HCT116 (cell line): ENCODE results near the gene ENO2. TPM values are rescaled to one million over a fixed set of nuclear protein-coding genes. Genes with fewer than 3 reads are reported as not detected.

Experiments
- ATAC-seq: fragments of 200-7000 bp; cut with Tn5 transposase; 2 replicates; pipeline ENCODE4 v1.9.1; 2020; ENCODE audit warnings: mild to moderate bottlenecking, moderate library complexity
- BruUV-seq: library from RNA; stranded (reverse); fragments of 400-500 nt; replicated peaks from 2 replicates; lab custom pipeline; 2021; lab: Mats Ljungman, UMichigan
- CTCF ChIA-PET: fragments of 300-600 bp; sonication (Branson Sonifier 250); formaldehyde crosslinking; loops from one replicate; lab custom pipeline; 2021; ENCODE audit warnings: antibody characterized with exemption; lab: Charles Lee
- POLR2A ChIA-PET: fragments of 300-600, 350-600 bp; sonication (Branson Sonifier 250); formaldehyde crosslinking; loops from one replicate; lab custom pipeline; 2021; ENCODE audit warnings: antibody characterized with exemption; lab: Charles Lee
- RAD21 ChIA-PET, 2 experiments: fragments of 300-600 bp; sonication (Branson Sonifier 250); formaldehyde crosslinking; loops; one replicate each; lab custom pipeline; 2023; ENCODE audit warnings: low total read pairs in 2 of 2; ENCODE audit not compliant: uncharacterized antibody in 2 of 2, unreplicated experiment in 2 of 2, low non-redundant PET in 1 of 2; lab: Charles Lee
- DNase-seq: peaks from one replicate; pipeline ENCODE4 v3.0.0-alpha.2; 2010; ENCODE audit warnings: low read depth, low spot score
- H2AFZ ChIP-seq: fragments of 200-600 bp; shearing (Covaris generic), sonication (generic); 2 replicates; pipeline ENCODE4 v1.6.1; 2017; ENCODE audit warnings: low read depth, mixed run types, mixed read lengths, antibody characterized with exemption, low read length; ENCODE audit not compliant: poor library complexity, severe bottlenecking
- H3K27ac ChIP-seq: 2 replicates; pipeline ENCODE4 v1.5.1; 2012; ENCODE audit warnings: low read depth, low read length
- H3K27me3 ChIP-seq: fragments of 200-600 bp; sonication (generic); 2 replicates; pipeline ENCODE4 v1.6.1; 2016; ENCODE audit warnings: mixed run types, low read length, mixed read lengths; ENCODE audit not compliant: insufficient read depth
- H3K36me3 ChIP-seq, 2 experiments: fragments of 200-500 bp in 1 of 2; fragments of 200-600 bp in 1 of 2; sonication (Bioruptor generic) in 1 of 2; sonication (generic) in 1 of 2; 2 replicates each; pipeline versions ENCODE4 v1.5.1 to v1.6.1; 2014 to 2016; ENCODE audit warnings: low read length in 2 of 2, inconsistent platforms in 1 of 2, mixed read lengths in 1 of 2, mixed run types in 1 of 2; ENCODE audit not compliant: insufficient read depth in 2 of 2, control insufficient read depth in 1 of 2
- H3K4me1 ChIP-seq, 2 experiments: fragments of 200-600 bp in 1 of 2; sonication (generic) in 1 of 2; 2 replicates each; pipeline versions ENCODE4 v1.5.1 to v1.6.1; 2012 to 2017; ENCODE audit warnings: low read length in 2 of 2, inconsistent platforms in 1 of 2, mild to moderate bottlenecking in 1 of 2, mixed read lengths in 1 of 2, mixed run types in 1 of 2, moderate library complexity in 1 of 2; ENCODE audit not compliant: insufficient read depth in 2 of 2, control insufficient read depth in 1 of 2
- H3K4me2 ChIP-seq: fragments of 200-600 bp; sonication (generic); 2 replicates; pipeline ENCODE4 v1.6.1; 2017; ENCODE audit warnings: mixed run types, low read length, mixed read lengths
- H3K4me3 ChIP-seq, 2 experiments: fragments of 200-600 bp in 1 of 2; sonication (generic) in 1 of 2; replicated peaks in 1 of 2; 2 replicates each; pipeline ENCODE4 v1.5.1; 2011 to 2016; ENCODE audit warnings: low read length in 2 of 2, control low read depth in 1 of 2, low read depth in 1 of 2, mild to moderate bottlenecking in 1 of 2, mixed read lengths in 1 of 2, mixed run types in 1 of 2
- H3K79me2 ChIP-seq: fragments of 200-600 bp; sonication (generic); 2 replicates; pipeline ENCODE4 v1.6.1; 2017; ENCODE audit warnings: mild to moderate bottlenecking, mixed run types, low read length, moderate library complexity, mixed read lengths; ENCODE audit not compliant: insufficient read depth
- H3K9ac ChIP-seq: fragments of 200-600 bp; sonication (generic); 2 replicates; pipeline ENCODE4 v1.6.1; 2016; ENCODE audit warnings: low read length, mixed read lengths
- H3K9me2 ChIP-seq: fragments of 200-600 bp; sonication (generic), shearing (Covaris generic); 2 replicates; pipeline ENCODE4 v1.6.1; 2017; ENCODE audit warnings: mixed run types, mild to moderate bottlenecking, moderate library complexity; ENCODE audit not compliant: insufficient read depth
- H3K9me3 ChIP-seq, 2 experiments: fragments of 200-500 bp in 1 of 2; fragments of 200-600 bp in 1 of 2; sonication (Bioruptor generic) in 1 of 2; sonication (generic) in 1 of 2; 2 replicates each; pipeline ENCODE4 v1.6.1; 2014 to 2017; ENCODE audit warnings: low read length in 2 of 2, mixed read lengths in 2 of 2, inconsistent platforms in 1 of 2, low read depth in 1 of 2, mild to moderate bottlenecking in 1 of 2, mixed run types in 1 of 2, moderate library complexity in 1 of 2; ENCODE audit not compliant: control insufficient read depth in 1 of 2, insufficient read depth in 1 of 2
- H4K20me1 ChIP-seq: fragments of 200-600 bp; sonication (generic), shearing (Covaris generic); 2 replicates; pipeline ENCODE4 v1.6.1; 2017; ENCODE audit warnings: mixed run types, mild to moderate bottlenecking, moderate library complexity; ENCODE audit not compliant: insufficient read depth
- ATF3 ChIP-seq: IDR thresholded peaks from 2 replicates; pipeline ENCODE4 v1.6.1; 2012
- CEBPB ChIP-seq: IDR thresholded peaks from 2 replicates; pipeline ENCODE4 v1.6.1; 2012; ENCODE audit warnings: low read depth
- CTCF ChIP-seq, 3 experiments: fragments of 200-600 bp in 1 of 3; sonication (generic) in 1 of 3; IDR thresholded peaks in 2 of 3; conservative IDR thresholded peaks in 1 of 3; 2 replicates each; pipeline ENCODE4 v1.5.1; 2012 to 2017; ENCODE audit warnings: low read depth in 2 of 3, low read length in 2 of 3, antibody characterized with exemption in 1 of 3, borderline replicate concordance in 1 of 3, control low read depth in 1 of 3, mild to moderate bottlenecking in 1 of 3, mixed read lengths in 1 of 3, mixed run types in 1 of 3, moderate library complexity in 1 of 3; ENCODE audit not compliant: insufficient read depth in 1 of 3
- EZH2phosphoT487 ChIP-seq: fragments of 200-600 bp; IDR thresholded peaks from 2 replicates; pipeline ENCODE4 v1.6.1; 2018; ENCODE audit warnings: antibody characterized with exemption, borderline replicate concordance
- FOSL1 ChIP-seq: IDR thresholded peaks from 2 replicates; pipeline ENCODE4 v1.6.1; 2012; ENCODE audit warnings: low read depth
- JUND ChIP-seq: IDR thresholded peaks from 2 replicates; pipeline ENCODE4 v1.6.1; 2012
- POLR2A ChIP-seq: IDR thresholded peaks from 2 replicates; pipeline ENCODE4 v1.7.0; 2011; ENCODE audit warnings: borderline replicate concordance; ENCODE audit not compliant: insufficient read depth, insufficient read length; ENCODE audit errors: extremely low read depth
- POLR2AphosphoS5 ChIP-seq: IDR thresholded peaks from 2 replicates; pipeline ENCODE4 v1.6.1; 2011; ENCODE audit warnings: mild to moderate bottlenecking, low read depth, low read length, moderate library complexity
- RAD21 ChIP-seq: IDR thresholded peaks from 2 replicates; pipeline ENCODE4 v1.6.1; 2012; ENCODE audit warnings: low read depth, mild to moderate bottlenecking
- REST ChIP-seq: IDR thresholded peaks from 2 replicates; pipeline ENCODE4 v1.6.1; 2012; ENCODE audit warnings: low read depth
- SP1 ChIP-seq: IDR thresholded peaks from 2 replicates; pipeline ENCODE4 v1.6.1; 2012; ENCODE audit warnings: low read depth
- SRF ChIP-seq: IDR thresholded peaks from 2 replicates; pipeline ENCODE4 v1.6.1; 2012; ENCODE audit warnings: low read depth
- YY1 ChIP-seq: IDR thresholded peaks from 2 replicates; pipeline ENCODE4 v1.6.1; 2011; ENCODE audit warnings: low read length, low read depth, moderate library complexity, mild to moderate bottlenecking; ENCODE audit not compliant: insufficient replicate concordance; ENCODE audit errors: extremely low read depth
- ZBTB33 ChIP-seq: IDR thresholded peaks from 2 replicates; pipeline ENCODE4 v1.6.1; 2011; ENCODE audit warnings: mild to moderate bottlenecking, low read length, moderate library complexity; ENCODE audit not compliant: insufficient replicate concordance; ENCODE audit errors: extremely low read depth
- ZFX ChIP-seq: fragments of 450-650 bp; IDR thresholded peaks from 2 replicates; pipeline ENCODE4 v1.6.1; 2017
- intact Hi-C: fragments of 100-400 bp; cut with micrococcal nuclease; formaldehyde crosslinking; loops from 2 replicates; pipeline ENCODE4 v1.10.0; 2022
- total RNA-seq: library from RNA; stranded (reverse); gene quantifications from one replicate; pipeline ENCODE4 v1.2.1, GENCODE V29; 2021; ENCODE audit not compliant: unreplicated experiment

The ENO2 gene
- total RNA-seq, 1 experiment from 2014 or later = 117 TPM

GRCh38 chr12:6956021-6956727, 41.8 kb downstream of the ENO2 start:
- no peak overlapping the region for H3K4me3 ChIP-seq
- ChIA-PET POLR2A (interaction anchor here (1.0 kb wide), 1 partner anchor 12 kb away, joined by 3 read pairs; the partner anchor contains the start of gene C12orf57), RAD21 (no interaction called here), CTCF (no interaction called here)
- H3K9me2 ChIP-seq = no peaks in the 10 kb centered on the region
- TF ChIP-seq ATF3 = no peak
- TF ChIP-seq ZFX = no peak
- TF ChIP-seq EZH2phosphoT487 = no peak
- no peak for TF ChIP-seq SP1
- no peak for TF ChIP-seq RAD21
- TF ChIP-seq POLR2A = no peak
- TF ChIP-seq FOSL1 = no peak
- no peak for TF ChIP-seq JUND
- no peak for TF ChIP-seq REST
- TF ChIP-seq SRF = no peak
- TF ChIP-seq YY1 = no peak
- no peak for TF ChIP-seq ZBTB33
- no peak for TF ChIP-seq CTCF (IDR thresholded peaks at IDR 0.05 in 2 of 3, conservative IDR thresholded peaks at IDR 0.05 in 1 of 3; ENCODE audit: borderline replicate concordance in 1 of 3, insufficient read depth in 1 of 3, low read depth in 2 of 3, low read length in 2 of 3)
- no peak for TF ChIP-seq POLR2AphosphoS5
- no peak for TF ChIP-seq CEBPB
- no peaks in the 10 kb centered on the region for H3K27me3 ChIP-seq
- DNase-seq (no peak), ATAC-seq (no peak)
- no peaks in the 10 kb centered on the region for H4K20me1 ChIP-seq
- peaks cover 10 to 11% of the 10 kb centered on the region in 2 experiments for H3K4me1 ChIP-seq
- no peak overlapping the region for H3K4me2 ChIP-seq
- no TSS peak for BruUV-seq
- H3K36me3 ChIP-seq = no peaks in the 10 kb centered on the region
- H3K79me2 ChIP-seq = no peaks in the 10 kb centered on the region
- H2AFZ ChIP-seq = no peak overlapping the region
- no peak overlapping the region for H3K27ac ChIP-seq
- no peaks in the 10 kb centered on the region for H3K9me3 ChIP-seq
- H3K9ac ChIP-seq = no peak overlapping the region
- intact Hi-C loops = no loop called here
